WTC11 (cell line): ENCODE data around the gene RRP8. TPM values are rescaled to one million over a fixed set of nuclear protein-coding genes. Genes with fewer than 3 reads are reported as not detected.

Experiments
- ATAC-seq: fragments of 200-7000 bp; cut with Tn5 transposase; 2 replicates; pipeline ENCODE4 v1.10.0; 2021; ENCODE audit warnings: mild to moderate bottlenecking, moderate library complexity
- CTCF ChIA-PET: fragments of 300-600 bp; sonication (Branson Sonifier 250); formaldehyde crosslinking; loops from one replicate; lab custom pipeline; 2021; ENCODE audit warnings: antibody characterized with exemption; lab: Charles Lee
- POLR2A ChIA-PET: fragments of 350-600 bp; sonication (Branson Sonifier 250); formaldehyde crosslinking; loops from one replicate; lab custom pipeline; 2021; ENCODE audit warnings: antibody characterized with exemption; lab: Charles Lee
- DNase-seq: peaks from one replicate; pipeline ENCODE4 v3.0.0; 2021; ENCODE audit warnings: low spot score
- H3K27ac Mint-ChIP-seq: 2 replicates; pipeline ENCODE4 v1.8.0; 2021; ENCODE audit warnings: mixed read lengths
- H3K27me3 Mint-ChIP-seq: 2 replicates; pipeline ENCODE4 v1.8.0; 2021; ENCODE audit warnings: low read depth, mild to moderate bottlenecking, moderate library complexity, mixed read lengths
- H3K36me3 Mint-ChIP-seq: 2 replicates; pipeline ENCODE4 v1.8.0; 2021; ENCODE audit warnings: mixed read lengths
- H3K4me1 Mint-ChIP-seq: 2 replicates; pipeline ENCODE4 v1.8.0; 2022; ENCODE audit warnings: mixed read lengths
- H3K4me3 Mint-ChIP-seq: 2 replicates; pipeline ENCODE4 v1.8.0; 2021; ENCODE audit warnings: mild to moderate bottlenecking, moderate library complexity, mixed read lengths
- H3K9me3 Mint-ChIP-seq: 2 replicates; pipeline ENCODE4 v1.8.0; 2021; ENCODE audit warnings: mixed read lengths
- CBFB ChIP-seq: sonication (generic); formaldehyde crosslinking; IDR thresholded peaks from 2 replicates; pipeline ENCODE4 v1.8.1; 2022; ENCODE audit warnings: mild to moderate bottlenecking, low read depth, missing genetic modification reagents
- FOXK1 ChIP-seq: sonication (generic); formaldehyde crosslinking; IDR thresholded peaks from 2 replicates; pipeline ENCODE4 v1.8.0; 2022; ENCODE audit warnings: mild to moderate bottlenecking, moderate library complexity, missing genetic modification reagents
- FOXP1 ChIP-seq: sonication (generic); formaldehyde crosslinking; IDR thresholded peaks from 2 replicates; pipeline ENCODE4 v1.8.0; 2022; ENCODE audit warnings: missing genetic modification reagents, mild to moderate bottlenecking, moderate library complexity, borderline replicate concordance
- HMGA2 ChIP-seq: fragments of 250-450 bp; sonication (Bioruptor Pico); IDR thresholded peaks from 2 replicates; pipeline ENCODE4 v1.4.0; 2021; ENCODE audit warnings: mild to moderate bottlenecking, moderate library complexity
- NFE2L1 ChIP-seq: sonication (generic); formaldehyde crosslinking; IDR thresholded peaks from 2 replicates; pipeline ENCODE4 v1.8.1; 2023; ENCODE audit warnings: missing genetic modification reagents
- NR2C2 ChIP-seq: sonication (generic); formaldehyde crosslinking; IDR thresholded peaks from 2 replicates; pipeline ENCODE4 v1.8.0; 2022; ENCODE audit warnings: mild to moderate bottlenecking, missing genetic modification reagents
- OVOL2 ChIP-seq: fragments of 250-450 bp; sonication (Bioruptor Pico); IDR thresholded peaks from 2 replicates; pipeline ENCODE4 v1.9.0; 2021; ENCODE audit warnings: mild to moderate bottlenecking, borderline replicate concordance
- SMAD3 ChIP-seq: sonication (generic); formaldehyde crosslinking; IDR thresholded peaks from 2 replicates; pipeline ENCODE4 v1.8.0; 2022; ENCODE audit warnings: missing genetic modification reagents, mild to moderate bottlenecking, borderline replicate concordance
- TEAD4 ChIP-seq: sonication (generic); formaldehyde crosslinking; IDR thresholded peaks from 2 replicates; pipeline ENCODE4 v1.8.0; 2022; ENCODE audit warnings: mild to moderate bottlenecking, missing genetic modification reagents
- USF1 ChIP-seq: sonication (generic); formaldehyde crosslinking; IDR thresholded peaks from 2 replicates; pipeline ENCODE4 v1.8.0; 2022; ENCODE audit warnings: mild to moderate bottlenecking, missing genetic modification reagents
- ZBTB43 ChIP-seq: sonication (generic); formaldehyde crosslinking; IDR thresholded peaks from 2 replicates; pipeline ENCODE4 v1.8.1; 2023; ENCODE audit warnings: mild to moderate bottlenecking, missing genetic modification reagents
- ZNF232 ChIP-seq: sonication (generic); formaldehyde crosslinking; IDR thresholded peaks from 2 replicates; pipeline ENCODE4 v1.8.0; 2022; ENCODE audit warnings: mild to moderate bottlenecking, missing genetic modification reagents
- ZNF532 ChIP-seq: fragments of 250-450 bp; sonication (Bioruptor Pico); IDR thresholded peaks from 2 replicates; pipeline ENCODE4 v1.9.0; 2021; ENCODE audit warnings: mild to moderate bottlenecking, borderline replicate concordance
- ZNF671 ChIP-seq: fragments of 250-450 bp; sonication (Bioruptor Pico); IDR thresholded peaks from 2 replicates; pipeline ENCODE4 v1.8.0; 2021; ENCODE audit warnings: mild to moderate bottlenecking
- total RNA-seq: library from RNA; stranded (reverse); gene quantifications from 3 replicates; pipeline ENCODE4 v1.2.3, GENCODE V29; 2021
- TF ChIP-seq, protein P1 (sequence below): sonication (generic); formaldehyde crosslinking; IDR thresholded peaks from 2 replicates; pipeline ENCODE4 v1.8.1; 2023; ENCODE audit warnings: mild to moderate bottlenecking, missing genetic modification reagents, moderate library complexity
- TF ChIP-seq, protein P2 (sequence below): sonication (generic); formaldehyde crosslinking; IDR thresholded peaks from 2 replicates; pipeline ENCODE4 v1.8.1; 2022; ENCODE audit warnings: mild to moderate bottlenecking, missing genetic modification reagents, moderate library complexity, borderline replicate concordance
- TF ChIP-seq, protein P3 (sequence below): sonication (generic); formaldehyde crosslinking; IDR thresholded peaks from 2 replicates; pipeline ENCODE4 v1.8.0; 2023; ENCODE audit warnings: missing genetic modification reagents, mild to moderate bottlenecking, borderline replicate concordance
- TF ChIP-seq, protein P4 (sequence below): fragments of 200-600 bp; IDR thresholded peaks from 2 replicates; pipeline ENCODE4 v1.8.0; 2022; ENCODE audit warnings: antibody characterized with exemption

Gene RRP8
- total RNA-seq, 1 experiment from 2014 or later: 15.0 TPM

- TF ChIP-seq, protein P1, sequence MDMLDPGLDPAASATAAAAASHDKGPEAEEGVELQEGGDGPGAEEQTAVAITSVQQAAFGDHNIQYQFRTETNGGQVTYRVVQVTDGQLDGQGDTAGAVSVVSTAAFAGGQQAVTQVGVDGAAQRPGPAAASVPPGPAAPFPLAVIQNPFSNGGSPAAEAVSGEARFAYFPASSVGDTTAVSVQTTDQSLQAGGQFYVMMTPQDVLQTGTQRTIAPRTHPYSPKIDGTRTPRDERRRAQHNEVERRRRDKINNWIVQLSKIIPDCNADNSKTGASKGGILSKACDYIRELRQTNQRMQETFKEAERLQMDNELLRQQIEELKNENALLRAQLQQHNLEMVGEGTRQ (CRISPR knock-in tag): peak; percentile 99
- TF ChIP-seq, protein P2, sequence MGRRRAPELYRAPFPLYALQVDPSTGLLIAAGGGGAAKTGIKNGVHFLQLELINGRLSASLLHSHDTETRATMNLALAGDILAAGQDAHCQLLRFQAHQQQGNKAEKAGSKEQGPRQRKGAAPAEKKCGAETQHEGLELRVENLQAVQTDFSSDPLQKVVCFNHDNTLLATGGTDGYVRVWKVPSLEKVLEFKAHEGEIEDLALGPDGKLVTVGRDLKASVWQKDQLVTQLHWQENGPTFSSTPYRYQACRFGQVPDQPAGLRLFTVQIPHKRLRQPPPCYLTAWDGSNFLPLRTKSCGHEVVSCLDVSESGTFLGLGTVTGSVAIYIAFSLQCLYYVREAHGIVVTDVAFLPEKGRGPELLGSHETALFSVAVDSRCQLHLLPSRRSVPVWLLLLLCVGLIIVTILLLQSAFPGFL (CRISPR knock-in tag): no peak
- TF ChIP-seq, protein P3, sequence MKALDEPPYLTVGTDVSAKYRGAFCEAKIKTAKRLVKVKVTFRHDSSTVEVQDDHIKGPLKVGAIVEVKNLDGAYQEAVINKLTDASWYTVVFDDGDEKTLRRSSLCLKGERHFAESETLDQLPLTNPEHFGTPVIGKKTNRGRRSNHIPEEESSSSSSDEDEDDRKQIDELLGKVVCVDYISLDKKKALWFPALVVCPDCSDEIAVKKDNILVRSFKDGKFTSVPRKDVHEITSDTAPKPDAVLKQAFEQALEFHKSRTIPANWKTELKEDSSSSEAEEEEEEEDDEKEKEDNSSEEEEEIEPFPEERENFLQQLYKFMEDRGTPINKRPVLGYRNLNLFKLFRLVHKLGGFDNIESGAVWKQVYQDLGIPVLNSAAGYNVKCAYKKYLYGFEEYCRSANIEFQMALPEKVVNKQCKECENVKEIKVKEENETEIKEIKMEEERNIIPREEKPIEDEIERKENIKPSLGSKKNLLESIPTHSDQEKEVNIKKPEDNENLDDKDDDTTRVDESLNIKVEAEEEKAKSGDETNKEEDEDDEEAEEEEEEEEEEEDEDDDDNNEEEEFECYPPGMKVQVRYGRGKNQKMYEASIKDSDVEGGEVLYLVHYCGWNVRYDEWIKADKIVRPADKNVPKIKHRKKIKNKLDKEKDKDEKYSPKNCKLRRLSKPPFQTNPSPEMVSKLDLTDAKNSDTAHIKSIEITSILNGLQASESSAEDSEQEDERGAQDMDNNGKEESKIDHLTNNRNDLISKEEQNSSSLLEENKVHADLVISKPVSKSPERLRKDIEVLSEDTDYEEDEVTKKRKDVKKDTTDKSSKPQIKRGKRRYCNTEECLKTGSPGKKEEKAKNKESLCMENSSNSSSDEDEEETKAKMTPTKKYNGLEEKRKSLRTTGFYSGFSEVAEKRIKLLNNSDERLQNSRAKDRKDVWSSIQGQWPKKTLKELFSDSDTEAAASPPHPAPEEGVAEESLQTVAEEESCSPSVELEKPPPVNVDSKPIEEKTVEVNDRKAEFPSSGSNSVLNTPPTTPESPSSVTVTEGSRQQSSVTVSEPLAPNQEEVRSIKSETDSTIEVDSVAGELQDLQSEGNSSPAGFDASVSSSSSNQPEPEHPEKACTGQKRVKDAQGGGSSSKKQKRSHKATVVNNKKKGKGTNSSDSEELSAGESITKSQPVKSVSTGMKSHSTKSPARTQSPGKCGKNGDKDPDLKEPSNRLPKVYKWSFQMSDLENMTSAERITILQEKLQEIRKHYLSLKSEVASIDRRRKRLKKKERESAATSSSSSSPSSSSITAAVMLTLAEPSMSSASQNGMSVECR: no peak
- TF ChIP-seq ZNF671 (CRISPR knock-in tag): no peak
- TF ChIP-seq ZBTB43: no peak
- no peak for TF ChIP-seq NR2C2 (CRISPR knock-in tag)
- peak; percentile 99 for TF ChIP-seq USF1 (CRISPR knock-in tag)
- TF ChIP-seq FOXK1 (CRISPR knock-in tag): peak; percentile 77
- TF ChIP-seq, protein P4, sequence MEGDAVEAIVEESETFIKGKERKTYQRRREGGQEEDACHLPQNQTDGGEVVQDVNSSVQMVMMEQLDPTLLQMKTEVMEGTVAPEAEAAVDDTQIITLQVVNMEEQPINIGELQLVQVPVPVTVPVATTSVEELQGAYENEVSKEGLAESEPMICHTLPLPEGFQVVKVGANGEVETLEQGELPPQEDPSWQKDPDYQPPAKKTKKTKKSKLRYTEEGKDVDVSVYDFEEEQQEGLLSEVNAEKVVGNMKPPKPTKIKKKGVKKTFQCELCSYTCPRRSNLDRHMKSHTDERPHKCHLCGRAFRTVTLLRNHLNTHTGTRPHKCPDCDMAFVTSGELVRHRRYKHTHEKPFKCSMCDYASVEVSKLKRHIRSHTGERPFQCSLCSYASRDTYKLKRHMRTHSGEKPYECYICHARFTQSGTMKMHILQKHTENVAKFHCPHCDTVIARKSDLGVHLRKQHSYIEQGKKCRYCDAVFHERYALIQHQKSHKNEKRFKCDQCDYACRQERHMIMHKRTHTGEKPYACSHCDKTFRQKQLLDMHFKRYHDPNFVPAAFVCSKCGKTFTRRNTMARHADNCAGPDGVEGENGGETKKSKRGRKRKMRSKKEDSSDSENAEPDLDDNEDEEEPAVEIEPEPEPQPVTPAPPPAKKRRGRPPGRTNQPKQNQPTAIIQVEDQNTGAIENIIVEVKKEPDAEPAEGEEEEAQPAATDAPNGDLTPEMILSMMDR: no peak
Measured at GRCh38 chr11:6619004-6619745, 15.8 kb upstream of the RRP8 start, which contains the start of gene TPP1 (continued).

DNA sequence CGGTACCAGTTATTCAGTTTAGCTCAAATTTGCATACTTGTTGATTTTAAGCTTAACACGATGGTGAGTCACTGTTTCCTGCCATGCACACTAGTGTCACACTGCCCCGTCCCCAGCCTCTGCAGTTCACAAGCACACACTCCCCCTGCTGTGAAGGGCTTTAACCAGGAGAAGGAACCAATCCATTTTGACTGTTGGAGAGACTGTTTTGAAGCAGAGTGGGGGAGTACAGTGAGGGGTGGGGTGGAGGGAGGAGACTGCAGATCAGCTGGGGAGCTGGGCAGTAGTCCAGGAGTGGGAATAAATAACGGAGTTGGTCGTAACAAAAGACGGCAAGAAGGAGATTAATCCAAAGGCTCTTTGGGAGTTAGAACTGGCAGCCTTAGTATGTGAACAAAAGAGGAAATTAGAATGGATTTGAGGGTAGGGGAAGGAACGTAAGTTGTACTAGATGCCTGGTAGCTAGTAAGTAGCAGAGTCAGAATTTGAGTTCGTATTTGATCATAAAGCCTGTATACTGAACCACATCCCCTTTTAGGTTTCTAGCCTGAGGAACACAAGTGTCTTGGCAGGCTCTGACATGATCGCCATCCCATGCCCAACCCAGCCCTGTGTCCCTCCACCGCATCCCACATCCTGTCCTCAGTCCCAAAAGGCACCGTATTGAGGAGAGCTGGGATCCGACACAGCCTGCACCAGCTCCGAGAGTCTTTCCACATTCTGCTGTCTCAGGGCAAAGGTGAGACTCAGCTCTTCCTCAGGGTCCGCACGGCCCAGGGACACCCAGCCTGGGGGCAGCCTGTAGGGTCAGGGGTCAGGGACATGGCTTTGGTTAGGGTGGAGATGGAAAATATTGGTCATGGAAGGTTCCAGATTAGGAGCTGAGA lies 14.9 kb upstream of the RRP8 start:
- H3K27me3 Mint-ChIP-seq: no peaks in the 10 kb centered on the region
- no peak overlapping the region for H3K4me3 Mint-ChIP-seq
- POLR2A ChIA-PET: interaction anchor here (0.5 to 1.8 kb wide), 7 partner anchors 11 to 75 kb away, joined by 3 to 6 read pairs (median 4); partner anchors contain the start of genes ILK and MRPL17
- CTCF ChIA-PET: interaction anchor here (0.6 to 3.2 kb wide), 16 partner anchors 12 to 255 kb away, joined by 3 to 12 read pairs (median 4); partner anchors contain the start of genes ILK, MRPL17 and RRP8
- no peak for DNase-seq
- no peaks in the 10 kb centered on the region for H3K4me1 Mint-ChIP-seq
- H3K36me3 Mint-ChIP-seq: no peaks in the 10 kb centered on the region
- ATAC-seq: no peak
- no peak overlapping the region for H3K27ac Mint-ChIP-seq
- H3K9me3 Mint-ChIP-seq: no peaks in the 10 kb centered on the region
- TF ChIP-seq ZNF232 (no peak), TEAD4 (CRISPR knock-in tag) (no peak), FOXP1 (CRISPR knock-in tag) (no peak), ZNF532 (CRISPR knock-in tag) (no peak), HMGA2 (CRISPR knock-in tag) (no peak), SMAD3 (CRISPR knock-in tag) (no peak), FOXK1 (CRISPR knock-in tag) (no peak), OVOL2 (CRISPR knock-in tag) (no peak), NFE2L1 (CRISPR knock-in tag) (no peak), CBFB (CRISPR knock-in tag) (no peak)
